Hepatocyte (in vitro differentiated cells): ENCODE measurements around the gene COP1.

Experiments
- CTCF ChIP-seq: fragments of 200-600 bp; sonication (generic); IDR thresholded peaks from 2 replicates; pipeline ENCODE4 v1.5.1; 2016; ENCODE audit warnings: antibody characterized with exemption, mild to moderate bottlenecking; ENCODE audit not compliant: poor library complexity
- EZH2 ChIP-seq: fragments of 200-600 bp; sonication (generic); IDR thresholded peaks from 2 replicates; pipeline ENCODE4 v1.6.1; 2016; ENCODE audit warnings: antibody characterized with exemption, mild to moderate bottlenecking, borderline replicate concordance

- TF ChIP-seq EZH2 (no peak), CTCF (no peak)
These were observed 140.4 kb downstream of the COP1 start for GRCh38 chr1:176066709-176067108.
